HepG2 (cell line): Measurements from ENCODE around the gene CDS1. TPM values are rescaled to one million over a fixed set of nuclear protein-coding genes. Genes with fewer than 3 reads are reported as not detected.

Experiments
- ATAC-seq: fragments of 200-7000 bp; cut with Tn5 transposase; 3 replicates; pipeline ENCODE4 v1.9.1; 2020; ENCODE audit warnings: mild to moderate bottlenecking, moderate library complexity
- BruUV-seq: library from RNA; stranded (reverse); fragments of 400-500 nt; replicated peaks from 2 replicates; lab custom pipeline; 2021; lab: Mats Ljungman, UMichigan
- CTCF ChIA-PET: fragments of 300-600 bp; formaldehyde crosslinking; extraction: SDS; loops from one replicate; lab custom pipeline; 2021; ENCODE audit warnings: low total read pairs, inconsistent platforms, low intra/inter-chr PET ratio; lab: Yijun Ruan, JAX
- POLR2A ChIA-PET: fragments of 350-600 bp; sonication (Branson Sonifier 250); formaldehyde crosslinking; loops from one replicate; lab custom pipeline; 2020; ENCODE audit warnings: antibody characterized with exemption, inconsistent platforms; lab: Yijun Ruan, JAX
- DNase-seq: peaks from one replicate; pipeline ENCODE4 v3.0.0-alpha.2; 2015; ENCODE audit warnings: low spot score
- FAIRE-seq: peaks from 3 replicates; lab custom pipeline; 2011; peaks lifted over from hg19 to GRCh38; lab: Jason Lieb, UNC
- H2AFZ ChIP-seq: one replicate; pipeline ENCODE4 v1.6.1; 2011; ENCODE audit warnings: low read length, inconsistent platforms
- H3K27ac ChIP-seq: fragments of 300-600 bp; 3 replicates; pipeline ENCODE4 v1.8.0; 2011; ENCODE audit warnings: mixed run types, mild to moderate bottlenecking, mixed read lengths, low read length, inconsistent platforms; ENCODE audit not compliant: insufficient read depth; ENCODE audit errors: extremely low read length
- H3K27me3 ChIP-seq, 2 experiments: fragments of 200-600 bp in 1 of 2; 2 replicates in 1 of 2; 3 replicates in 1 of 2; pipeline versions ENCODE4 v1.6.0 to v1.8.0; 2011; ENCODE audit warnings: low read length in 2 of 2, mild to moderate bottlenecking in 2 of 2, moderate library complexity in 2 of 2, inconsistent platforms in 1 of 2; ENCODE audit not compliant: insufficient read depth in 2 of 2, control insufficient read depth in 1 of 2
- H3K36me3 ChIP-seq, 2 experiments: fragments of 200-600 bp in 1 of 2; replicated peaks in 1 of 2; 2 replicates in 1 of 2; 3 replicates in 1 of 2; pipeline versions ENCODE4 v1.5.1 to v1.8.0; 2011; ENCODE audit warnings: low read length in 2 of 2, inconsistent platforms in 1 of 2; ENCODE audit not compliant: insufficient read depth in 2 of 2, control insufficient read depth in 1 of 2
- H3K4me1 ChIP-seq: 2 replicates; pipeline ENCODE4 v1.5.1; 2012; ENCODE audit warnings: low read length, inconsistent platforms; ENCODE audit not compliant: insufficient read depth
- H3K4me2 ChIP-seq: 2 replicates; pipeline ENCODE4 v1.6.0; 2011; ENCODE audit warnings: low read depth, low read length, inconsistent platforms
- H3K4me3 ChIP-seq, 3 experiments: fragments of 200-600 bp in 1 of 3; sonication (generic), shearing (Covaris generic) in 1 of 3; replicated peaks in 1 of 3; 2 replicates each; pipeline ENCODE4 v1.5.1; 2011 to 2016; ENCODE audit warnings: low read length in 3 of 3, inconsistent platforms in 2 of 3, low read depth in 2 of 3, mild to moderate bottlenecking in 2 of 3, control low read depth in 1 of 3, mixed read lengths in 1 of 3; ENCODE audit not compliant: insufficient read depth in 1 of 3
- H3K79me2 ChIP-seq: one replicate; pipeline ENCODE4 v1.6.1; 2011; ENCODE audit warnings: low read length, inconsistent platforms; ENCODE audit not compliant: insufficient read depth
- H3K9ac ChIP-seq: 2 replicates; pipeline ENCODE4 v1.6.0; 2011; ENCODE audit warnings: mild to moderate bottlenecking, low read depth, low read length, inconsistent platforms; ENCODE audit not compliant: insufficient read depth
- H3K9me3 ChIP-seq: 2 replicates; pipeline ENCODE4 v1.5.1; 2012; ENCODE audit warnings: mild to moderate bottlenecking, low read length
- H4K20me1 ChIP-seq: 2 replicates; pipeline ENCODE4 v1.6.0; 2011; ENCODE audit warnings: inconsistent platforms, mild to moderate bottlenecking, low read length, moderate library complexity; ENCODE audit not compliant: insufficient read depth
- DPF2 ChIP-seq: sonication (generic); formaldehyde crosslinking; IDR thresholded peaks from 2 replicates; pipeline ENCODE4 v1.4.0; 2020; ENCODE audit warnings: mild to moderate bottlenecking, low read depth, missing genetic modification reagents, borderline replicate concordance
- HMG20B ChIP-seq: conservative IDR thresholded peaks from 2 replicates; pipeline ENCODE4 v1.6.1; 2016; ENCODE audit warnings: missing genetic modification reagents, missing compliant biosample characterization
- ZNF20 ChIP-seq: sonication (generic); formaldehyde crosslinking; IDR thresholded peaks from 2 replicates; pipeline ENCODE4 v1.4.0; 2020; ENCODE audit warnings: mild to moderate bottlenecking, moderate library complexity, missing genetic modification reagents
- ZNF232 ChIP-seq: sonication (generic); formaldehyde crosslinking; IDR thresholded peaks from 2 replicates; pipeline ENCODE4 v1.4.0; 2020; ENCODE audit warnings: missing genetic modification reagents, borderline replicate concordance
- ZNF891 ChIP-seq: sonication (generic); formaldehyde crosslinking; IDR thresholded peaks from 2 replicates; pipeline ENCODE4 v1.5.0; 2020; ENCODE audit warnings: mild to moderate bottlenecking, missing genetic modification reagents
- WGBS: methylation state at CpG from one replicate; pipeline ENCODE4 v1.1.6; 2017; ENCODE audit warnings: low lambda C conversion rate; 5-methylcytosine and 5-hydroxymethylcytosine counted together
- in situ Hi-C: cut with HindIII; loops from 2 replicates; pipeline ENCODE4 v1.10.0; 2017; ENCODE audit warnings: low pct_unique_long_range_greater_than_20kb; ENCODE audit not compliant: extremely low pct_ligation_motif_present
- intact Hi-C: fragments of 100-400 bp; cut with micrococcal nuclease; formaldehyde crosslinking; loops from one replicate; pipeline ENCODE4 v1.10.0; 2022; ENCODE audit not compliant: unreplicated experiment
- polyA plus RNA-seq, 8 experiments: library from polyadenylated mRNA; depleted of rRNA in 3 of 8; stranded (reverse) in 7 of 8; unstranded in 1 of 8; fragments of >200 nt; fragmentation: Illumina TruSeq in 4 of 8; extraction: Trizol in 4 of 8; gene quantifications; 2 replicates each; pipeline versions ENCODE4 v1.2.1 to v1.2.3, GENCODE V29; 2011 to 2016; ENCODE audit warnings: low read depth in 4 of 8, missing spikeins in 1 of 8, mixed read lengths in 1 of 8; ENCODE audit not compliant: insufficient read depth in 1 of 8
- total RNA-seq, 5 experiments: library from RNA; depleted of rRNA; stranded (reverse); fragments of >200 nt; fragmentation: Illumina TruSeq; extraction: Trizol; gene quantifications; 2 replicates each; pipeline ENCODE4 v1.2.3, GENCODE V29; 2016; ENCODE audit warnings: low read depth in 1 of 5

CDS1 gene
- total and polyA plus RNA-seq, 2 of the 13 experiments (the other 11 are each of a cell fraction or from before 2014, with no cell fraction given) = 2.1 to 3.2 TPM

DNA sequence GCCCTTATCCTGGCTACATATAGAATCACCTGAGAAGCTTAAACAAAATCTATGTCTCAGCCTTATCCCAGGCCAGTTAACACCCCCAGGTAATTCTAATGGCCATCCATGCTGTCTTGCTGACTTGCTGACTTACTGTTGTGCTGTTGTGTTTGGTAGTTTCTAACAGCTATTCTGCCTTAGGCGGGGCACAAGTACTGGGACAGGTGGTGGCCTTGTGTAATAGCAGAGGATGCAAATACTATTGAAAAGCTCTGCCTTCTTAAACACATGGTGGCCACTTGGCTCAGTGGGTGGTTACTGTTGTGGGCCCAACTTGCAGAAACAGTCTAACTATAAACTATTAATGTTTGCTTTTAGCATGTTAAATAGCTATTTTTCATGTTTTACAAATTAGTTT is 56.2 kb downstream of the CDS1 start:
- FAIRE-seq = no peak
- no peak for ATAC-seq
- H4K20me1 ChIP-seq = no peaks in the 10 kb centered on the region
- no peaks in the 10 kb centered on the region for H3K36me3 ChIP-seq
- H3K79me2 ChIP-seq = no peaks in the 10 kb centered on the region
- no peak for DNase-seq
- H3K4me3 ChIP-seq = no peak overlapping the region
- WGBS = 100% methylated on average over 1 of the region's 1 CpG
- no peak overlapping the region for H2AFZ ChIP-seq
- TF ChIP-seq ZNF232 (CRISPR knock-in tag) = no peak
- TF ChIP-seq HMG20B (CRISPR knock-in tag) = no peak
- no peak overlapping the region for H3K27ac ChIP-seq
- H3K4me1 ChIP-seq = peaks cover 9% of the 10 kb centered on the region; the same call in 1 of the 2 replicates
- no peaks in the 10 kb centered on the region for H3K27me3 ChIP-seq
- no TSS peak for BruUV-seq
- in situ Hi-C loops (no loop called here), intact Hi-C loops (no loop called here)
- H3K9ac ChIP-seq = no peak overlapping the region
- no peaks in the 10 kb centered on the region for H3K9me3 ChIP-seq
- H3K4me2 ChIP-seq = no peak overlapping the region
- POLR2A ChIA-PET = no interaction called here
- CTCF ChIA-PET = no interaction called here

- H3K27ac ChIP-seq = no peak overlapping the region
- no peak overlapping the region for H3K9ac ChIP-seq
- no peaks in the 10 kb centered on the region for H3K9me3 ChIP-seq
- no peak overlapping the region for H3K4me3 ChIP-seq
- no peaks in the 10 kb centered on the region for H4K20me1 ChIP-seq
- no peak overlapping the region for H3K4me2 ChIP-seq
- DNase-seq (no peak), ATAC-seq (no peak), FAIRE-seq (no peak)
- in situ Hi-C loops (no loop called here), intact Hi-C loops (no loop called here)
- H3K27me3 ChIP-seq = no peaks in the 10 kb centered on the region
- no peaks in the 10 kb centered on the region for H3K79me2 ChIP-seq
- BruUV-seq = no TSS peak
- H2AFZ ChIP-seq = no peak overlapping the region
- no peak for TF ChIP-seq DPF2 (CRISPR knock-in tag)
- TF ChIP-seq ZNF891 = no peak
- no peak for TF ChIP-seq ZNF20
- 88% methylated on average over 5 of the region's 5 CpGs for WGBS
- H3K36me3 ChIP-seq = no peaks in the 10 kb centered on the region
- ChIA-PET POLR2A (no interaction called here), CTCF (no interaction called here)
- peaks cover 17% of the 10 kb centered on the region for H3K4me1 ChIP-seq
These were observed 61.2 kb downstream of the CDS1 start for GRCh38 chr4:84644087-84644486.
